ENCODE results near the gene TRIO. TPM values are rescaled to one million over a fixed set of nuclear protein-coding genes. Genes with fewer than 3 reads are reported as not detected.
A peak's percentile ranks its signal among the peaks of the same experiment; 100 is the strongest.

TRIO gene
- total RNA-seq, 1 experiment from 2014 or later, result 99.6 TPM

GRCh38 chr5:14183187-14183939 lies 40.2 kb downstream of the TRIO start:
- no peaks in the 10 kb centered on the region for H3K27me3 ChIP-seq (replicated peaks)
- no peaks in the 10 kb centered on the region for H3K36me3 ChIP-seq
- peaks cover 100% of the 10 kb centered on the region for H3K4me1 ChIP-seq (replicated peaks)
- H3K9me3 ChIP-seq (replicated peaks), result no peaks in the 10 kb centered on the region
- H3K4me3 ChIP-seq, result no peak overlapping the region
- peak overlapping the region; percentile 72 for H3K27ac ChIP-seq
- DNase-seq (ENCODE audit: low read depth in 1 of 2, low spot score in 2 of 2), result no peak

- peak overlapping the region; percentile 72 for H3K27ac ChIP-seq
- H3K9me3 ChIP-seq (replicated peaks), result no peaks in the 10 kb centered on the region
- DNase-seq (ENCODE audit: low read depth in 1 of 2, low spot score in 2 of 2), result no peak
- H3K27me3 ChIP-seq (replicated peaks), result no peaks in the 10 kb centered on the region
- H3K4me3 ChIP-seq, result no peak overlapping the region
- peaks cover 100% of the 10 kb centered on the region for H3K4me1 ChIP-seq (replicated peaks)
- H3K36me3 ChIP-seq, result no peaks in the 10 kb centered on the region
These were observed 40.9 kb downstream of the TRIO start for GRCh38 chr5:14184082-14184481.

GRCh38 chr5:14184725-14185124 lies 41.6 kb downstream of the TRIO start:
- H3K9me3 ChIP-seq (replicated peaks), result no peaks in the 10 kb centered on the region
- peak overlapping the region; percentile 72 for H3K27ac ChIP-seq
- DNase-seq (ENCODE audit: low read depth in 1 of 2, low spot score in 2 of 2), result no peak
- no peaks in the 10 kb centered on the region for H3K27me3 ChIP-seq (replicated peaks)
- H3K36me3 ChIP-seq, result no peaks in the 10 kb centered on the region
- no peak overlapping the region for H3K4me3 ChIP-seq
- peaks cover 100% of the 10 kb centered on the region for H3K4me1 ChIP-seq (replicated peaks)

GRCh38 chr5:14185326-14186058 lies 42.4 kb downstream of the TRIO start:
- DNase-seq (ENCODE audit: low read depth in 1 of 2, low spot score in 2 of 2), result peak in 1 of 2 experiments; percentile 71
- Histone ChIP-seq H3K4me3 (no peak overlapping the region), H3K4me1 (replicated peaks) (peaks cover 97% of the 10 kb centered on the region)

GRCh38 chr5:14186059-14186830 lies 43.1 kb downstream of the TRIO start:
- peaks cover 97% of the 10 kb centered on the region for H3K4me1 ChIP-seq (replicated peaks)
- no peak overlapping the region for H3K4me3 ChIP-seq
- peak in 1 of 2 experiments; percentile 51 for DNase-seq (ENCODE audit: low read depth in 1 of 2, low spot score in 2 of 2)
- no peaks in the 10 kb centered on the region for H3K27me3 ChIP-seq (replicated peaks)
- H3K27ac ChIP-seq, result peak overlapping the region; percentile 72
- H3K36me3 ChIP-seq, result no peaks in the 10 kb centered on the region
- H3K9me3 ChIP-seq (replicated peaks), result no peaks in the 10 kb centered on the region

More at GRCh38 chr5:14185326-14186058, 42.4 kb downstream of the TRIO start:
- Histone ChIP-seq H3K9me3 (replicated peaks) (no peaks in the 10 kb centered on the region), H3K27me3 (replicated peaks) (no peaks in the 10 kb centered on the region), H3K36me3 (no peaks in the 10 kb centered on the region), H3K27ac (peak overlapping the region; percentile 72)

- no peak overlapping the region for H3K4me3 ChIP-seq
- no peaks in the 10 kb centered on the region for H3K36me3 ChIP-seq
- no peak for DNase-seq (ENCODE audit: low read depth in 1 of 2, low spot score in 2 of 2)
- peaks cover 95% of the 10 kb centered on the region for H3K4me1 ChIP-seq (replicated peaks)
- no peaks in the 10 kb centered on the region for H3K27me3 ChIP-seq (replicated peaks)
- H3K9me3 ChIP-seq (replicated peaks), result no peaks in the 10 kb centered on the region
- peak overlapping the region; percentile 72 for H3K27ac ChIP-seq
These were observed 44.0 kb downstream of the TRIO start for GRCh38 chr5:14187157-14187556.

- H3K27ac ChIP-seq, result peak overlapping the region; percentile 72
- DNase-seq (ENCODE audit: low read depth in 1 of 2, low spot score in 2 of 2), result peak in 1 of 2 experiments; percentile 59
These were observed 44.5 kb downstream of the TRIO start for GRCh38 chr5:14187660-14188059.

GRCh38 chr5:14188778-14189177 lies 45.6 kb downstream of the TRIO start:
- H3K36me3 ChIP-seq, result no peaks in the 10 kb centered on the region
- peak overlapping the region; percentile 72 for H3K27ac ChIP-seq
- H3K27me3 ChIP-seq (replicated peaks), result no peaks in the 10 kb centered on the region
- H3K9me3 ChIP-seq (replicated peaks), result no peaks in the 10 kb centered on the region
- H3K4me1 ChIP-seq (replicated peaks), result peaks cover 93% of the 10 kb centered on the region
- no peak overlapping the region for H3K4me3 ChIP-seq
- no peak for DNase-seq (ENCODE audit: low read depth in 1 of 2, low spot score in 2 of 2)

More at GRCh38 chr5:14187660-14188059, 44.5 kb downstream of the TRIO start:
- Histone ChIP-seq H3K27me3 (replicated peaks) (no peaks in the 10 kb centered on the region), H3K4me1 (replicated peaks) (peaks cover 94% of the 10 kb centered on the region), H3K36me3 (no peaks in the 10 kb centered on the region), H3K4me3 (no peak overlapping the region), H3K9me3 (replicated peaks) (no peaks in the 10 kb centered on the region)

GRCh38 chr5:14189680-14190079 lies 46.5 kb downstream of the TRIO start:
- Histone ChIP-seq H3K36me3 (no peaks in the 10 kb centered on the region), H3K4me1 (replicated peaks) (peaks cover 93% of the 10 kb centered on the region), H3K9me3 (replicated peaks) (no peaks in the 10 kb centered on the region), H3K27me3 (replicated peaks) (no peaks in the 10 kb centered on the region), H3K27ac (peak overlapping the region; percentile 72), H3K4me3 (no peak overlapping the region)
- no peak for DNase-seq (ENCODE audit: low read depth in 1 of 2, low spot score in 2 of 2)

GRCh38 chr5:14190194-14191164 lies 47.3 kb downstream of the TRIO start:
- Histone ChIP-seq H3K4me1 (replicated peaks) (peaks cover 93% of the 10 kb centered on the region), H3K9me3 (replicated peaks) (no peaks in the 10 kb centered on the region), H3K27me3 (replicated peaks) (no peaks in the 10 kb centered on the region), H3K36me3 (no peaks in the 10 kb centered on the region), H3K4me3 (no peak overlapping the region), H3K27ac (peak overlapping the region; percentile 72)
- DNase-seq (ENCODE audit: low read depth in 1 of 2, low spot score in 2 of 2), result peak; percentile 89 to 96

- Histone ChIP-seq H3K4me3 (no peak overlapping the region), H3K4me1 (replicated peaks) (peaks cover 85% of the 10 kb centered on the region), H3K27ac (peak overlapping the region; percentile 72), H3K9me3 (replicated peaks) (no peaks in the 10 kb centered on the region), H3K36me3 (no peaks in the 10 kb centered on the region), H3K27me3 (replicated peaks) (no peaks in the 10 kb centered on the region)
- DNase-seq (ENCODE audit: low read depth in 1 of 2, low spot score in 2 of 2), result no peak
These were observed 48.2 kb downstream of the TRIO start for GRCh38 chr5:14191325-14191724.

GRCh38 chr5:14193496-14193895 lies 50.4 kb downstream of the TRIO start:
- Histone ChIP-seq H3K27me3 (replicated peaks) (no peaks in the 10 kb centered on the region), H3K9me3 (replicated peaks) (no peaks in the 10 kb centered on the region), H3K36me3 (no peaks in the 10 kb centered on the region), H3K4me1 (replicated peaks) (peaks cover 66% of the 10 kb centered on the region), H3K27ac (peak overlapping the region; percentile 4; the same call in 1 of the 2 replicates), H3K4me3 (no peak overlapping the region)
- DNase-seq (ENCODE audit: low read depth in 1 of 2, low spot score in 2 of 2), result no peak

GRCh38 chr5:14195588-14195987 lies 52.4 kb downstream of the TRIO start:
- H3K36me3 ChIP-seq, result peaks cover 4% of the 10 kb centered on the region
- no peaks in the 10 kb centered on the region for H3K27me3 ChIP-seq (replicated peaks)
- H3K4me3 ChIP-seq, result no peak overlapping the region
- peaks cover 59% of the 10 kb centered on the region for H3K4me1 ChIP-seq (replicated peaks)
- H3K9me3 ChIP-seq (replicated peaks), result no peaks in the 10 kb centered on the region
- H3K27ac ChIP-seq, result no peak overlapping the region
- DNase-seq (ENCODE audit: low read depth in 1 of 2, low spot score in 2 of 2), result no peak
